Measurements from ENCODE around the gene FYN. TPM values are rescaled to one million over a fixed set of nuclear protein-coding genes. Genes with fewer than 3 reads are reported as not detected.
A peak's percentile ranks its signal among the peaks of the same experiment; 100 is the strongest.

The FYN gene
- total RNA-seq, 1 donor from 2014 or later: 121 TPM

- H3K27me3 Mint-ChIP-seq (ENCODE audit: unreplicated experiment): no peaks in the 10 kb centered on the region
- no peak for DNase-seq (ENCODE audit: extremely low spot score, unreplicated experiment)
- no peak overlapping the region for H3K4me3 Mint-ChIP-seq (ENCODE audit: unreplicated experiment)
- peak overlapping the region; percentile 31 for H3K27ac Mint-ChIP-seq (ENCODE audit: unreplicated experiment)
- peaks cover 33% of the 10 kb centered on the region for H3K4me1 Mint-ChIP-seq (ENCODE audit: unreplicated experiment)
- no peaks in the 10 kb centered on the region for H3K9me3 Mint-ChIP-seq (ENCODE audit: unreplicated experiment)
- peak; percentile 74 for TF ChIP-seq CTCF (IDR thresholded peaks at IDR 0.05)
- peaks cover 19% of the 10 kb centered on the region for H3K36me3 Mint-ChIP-seq (ENCODE audit: unreplicated experiment)
Measured at GRCh38 chr6:111709615-111710398, 163.4 kb downstream of the FYN start.

- Mint-ChIP-seq H3K4me1 (ENCODE audit: unreplicated experiment) (peaks cover 33% of the 10 kb centered on the region), H3K9me3 (ENCODE audit: unreplicated experiment) (no peaks in the 10 kb centered on the region), H3K4me3 (ENCODE audit: unreplicated experiment) (no peak overlapping the region), H3K27me3 (ENCODE audit: unreplicated experiment) (no peaks in the 10 kb centered on the region), H3K36me3 (ENCODE audit: unreplicated experiment) (peaks cover 16% of the 10 kb centered on the region), H3K27ac (ENCODE audit: unreplicated experiment) (no peak overlapping the region)
- TF ChIP-seq CTCF (IDR thresholded peaks at IDR 0.05): no peak
- DNase-seq (ENCODE audit: extremely low spot score, unreplicated experiment): no peak
Measured at GRCh38 chr6:111709201-111709600, 164.1 kb downstream of the FYN start.

- Mint-ChIP-seq H3K36me3 (ENCODE audit: unreplicated experiment) (peaks cover 21% of the 10 kb centered on the region), H3K4me3 (ENCODE audit: unreplicated experiment) (no peak overlapping the region), H3K27ac (ENCODE audit: unreplicated experiment) (no peak overlapping the region), H3K9me3 (ENCODE audit: unreplicated experiment) (no peaks in the 10 kb centered on the region), H3K27me3 (ENCODE audit: unreplicated experiment) (no peaks in the 10 kb centered on the region), H3K4me1 (ENCODE audit: unreplicated experiment) (peaks cover 31% of the 10 kb centered on the region)
- no peak for DNase-seq (ENCODE audit: extremely low spot score, unreplicated experiment)
- TF ChIP-seq CTCF (IDR thresholded peaks at IDR 0.05): no peak
Measured at GRCh38 chr6:111707773-111708172, 165.5 kb downstream of the FYN start.

GRCh38 chr6:111706841-111707391 is 166.3 kb downstream of the FYN start:
- TF ChIP-seq CTCF (IDR thresholded peaks at IDR 0.05): no peak
- Mint-ChIP-seq H3K4me1 (ENCODE audit: unreplicated experiment) (peaks cover 22% of the 10 kb centered on the region), H3K9me3 (ENCODE audit: unreplicated experiment) (no peaks in the 10 kb centered on the region), H3K27ac (ENCODE audit: unreplicated experiment) (no peak overlapping the region), H3K36me3 (ENCODE audit: unreplicated experiment) (peaks cover 25% of the 10 kb centered on the region), H3K27me3 (ENCODE audit: unreplicated experiment) (no peaks in the 10 kb centered on the region), H3K4me3 (ENCODE audit: unreplicated experiment) (no peak overlapping the region)
- no peak for DNase-seq (ENCODE audit: extremely low spot score, unreplicated experiment)

GRCh38 chr6:111703723-111704122 is 169.5 kb downstream of the FYN start:
- DNase-seq (ENCODE audit: extremely low spot score, unreplicated experiment): no peak
- H3K27ac Mint-ChIP-seq (ENCODE audit: unreplicated experiment): no peak overlapping the region
- no peaks in the 10 kb centered on the region for H3K27me3 Mint-ChIP-seq (ENCODE audit: unreplicated experiment)
- H3K36me3 Mint-ChIP-seq (ENCODE audit: unreplicated experiment): peaks cover 44% of the 10 kb centered on the region
- H3K4me1 Mint-ChIP-seq (ENCODE audit: unreplicated experiment): no peaks in the 10 kb centered on the region
- TF ChIP-seq CTCF (IDR thresholded peaks at IDR 0.05): no peak
- H3K4me3 Mint-ChIP-seq (ENCODE audit: unreplicated experiment): no peak overlapping the region
- no peaks in the 10 kb centered on the region for H3K9me3 Mint-ChIP-seq (ENCODE audit: unreplicated experiment)
